H1 (cell line): ENCODE data around the gene MMP7. TPM values are rescaled to one million over a fixed set of nuclear protein-coding genes. Genes with fewer than 3 reads are reported as not detected.

Source experiments
- CTCF ChIA-PET: fragments of 300-600 bp; sonication (Branson Sonifier 250); formaldehyde crosslinking; loops from one replicate; lab custom pipeline; 2021; ENCODE audit not compliant: partially characterized antibody; lab: Charles Lee
- POLR2A ChIA-PET: fragments of 300-600 bp; sonication (Branson Sonifier 250); formaldehyde crosslinking; loops from one replicate; lab custom pipeline; 2021; ENCODE audit warnings: inconsistent platforms; ENCODE audit not compliant: partially characterized antibody; lab: Charles Lee
- DNase-seq, 2 experiments: peaks; one replicate each; pipeline versions ENCODE4 v3.0.0 to v3.0.0-alpha.2; 2010 to 2022; ENCODE audit warnings: low spot score in 2 of 2, low read depth in 1 of 2, mixed read lengths in 1 of 2
- FAIRE-seq: peaks from 2 replicates; lab custom pipeline; 2011; peaks lifted over from hg19 to GRCh38; lab: Jason Lieb, UNC
- H2AFZ ChIP-seq: 2 replicates; pipeline ENCODE4 v1.8.1; 2012; ENCODE audit warnings: low read length, inconsistent platforms
- H2AK5ac ChIP-seq: 2 replicates; pipeline ENCODE4 v1.6.1; 2013; ENCODE audit warnings: low read depth, low read length
- H2BK120ac ChIP-seq: replicated peaks from 2 replicates; pipeline ENCODE3; 2013; ENCODE audit warnings: low read depth, low read length, inconsistent platforms
- H2BK12ac ChIP-seq: 2 replicates; pipeline ENCODE4 v1.6.1; 2013; ENCODE audit warnings: low read depth, low read length
- H2BK15ac ChIP-seq: 2 replicates; pipeline ENCODE4 v1.6.1; 2013; ENCODE audit warnings: low read length
- H2BK20ac ChIP-seq: 2 replicates; pipeline ENCODE4 v1.6.1; 2013; ENCODE audit warnings: low read length
- H2BK5ac ChIP-seq: 2 replicates; pipeline ENCODE4 v1.6.1; 2013; ENCODE audit warnings: low read depth, low read length
- H3K14ac ChIP-seq: 2 replicates; pipeline ENCODE4 v1.6.1; 2013; ENCODE audit warnings: inconsistent platforms; ENCODE audit not compliant: insufficient read length
- H3K18ac ChIP-seq: 2 replicates; pipeline ENCODE4 v1.6.1; 2013; ENCODE audit warnings: low read length; ENCODE audit errors: extremely low read depth
- H3K23ac ChIP-seq: 2 replicates; pipeline ENCODE4 v1.6.1; 2013; ENCODE audit warnings: inconsistent platforms; ENCODE audit not compliant: insufficient read length
- H3K23me2 ChIP-seq: 2 replicates; pipeline ENCODE4 v1.6.1; 2013; ENCODE audit warnings: low read depth, low read length
- H3K27ac ChIP-seq: 2 replicates; pipeline ENCODE4 v1.6.1; 2011; ENCODE audit warnings: low read depth, low read length, inconsistent platforms
- H3K27me3 ChIP-seq, 4 experiments: replicated peaks in 1 of 4; 1 replicate in 1 of 4; 2 replicates in 3 of 4; pipeline versions ENCODE4 v1.6.1 to v1.8.1; 2011 to 2013; ENCODE audit warnings: low read length in 3 of 4, mild to moderate bottlenecking in 3 of 4, inconsistent platforms in 2 of 4, mixed read lengths in 2 of 4, moderate library complexity in 1 of 4; ENCODE audit not compliant: control insufficient read depth in 3 of 4, insufficient read depth in 3 of 4; ENCODE audit errors: extremely low read depth in 1 of 4
- H3K36me3 ChIP-seq, 4 experiments: 2 replicates each; pipeline versions ENCODE4 v1.6.1 to v1.8.1; 2011 to 2013; ENCODE audit warnings: mild to moderate bottlenecking in 4 of 4, low read length in 3 of 4, moderate library complexity in 2 of 4, control low read depth in 1 of 4, inconsistent platforms in 1 of 4; ENCODE audit not compliant: insufficient read depth in 4 of 4, control insufficient read depth in 2 of 4
- H3K4ac ChIP-seq: replicated peaks from 2 replicates; pipeline ENCODE3; 2013; ENCODE audit warnings: low read length, low read depth, mixed read lengths, inconsistent platforms; ENCODE audit not compliant: insufficient read length
- H3K4me1 ChIP-seq, 4 experiments: replicated peaks in 1 of 4; 1 replicate in 1 of 4; 2 replicates in 3 of 4; pipeline versions ENCODE4 v1.6.1 to v1.8.1; 2011 to 2013; ENCODE audit warnings: low read length in 3 of 4, inconsistent platforms in 2 of 4, mixed read lengths in 1 of 4; ENCODE audit not compliant: insufficient read depth in 4 of 4, control insufficient read depth in 3 of 4
- H3K4me2 ChIP-seq, 2 experiments: 2 replicates each; pipeline versions ENCODE4 v1.6.1 to v1.8.1; 2011 to 2013; ENCODE audit warnings: low read depth in 2 of 2, low read length in 2 of 2, control low read depth in 1 of 2, inconsistent platforms in 1 of 2, mild to moderate bottlenecking in 1 of 2; ENCODE audit not compliant: insufficient read depth in 1 of 2
- H3K4me3 ChIP-seq, 4 experiments: fragments of 200-600, 300-600 bp in 1 of 4; sonication (generic), shearing (Covaris generic), sonication (Bioruptor Twin) in 1 of 4; 2 replicates each; pipeline versions ENCODE4 v1.5.1 to v1.8.1; 2011 to 2016; ENCODE audit warnings: low read length in 4 of 4, low read depth in 3 of 4, control low read depth in 2 of 4, inconsistent platforms in 2 of 4, mild to moderate bottlenecking in 2 of 4, mixed read lengths in 1 of 4, moderate library complexity in 1 of 4; ENCODE audit not compliant: insufficient read depth in 2 of 4; ENCODE audit errors: extremely low read depth in 1 of 4
- H3K56ac ChIP-seq: replicated peaks from 2 replicates; pipeline ENCODE3; 2013; ENCODE audit warnings: low read depth, mild to moderate bottlenecking, mixed read lengths, low read length, inconsistent platforms; ENCODE audit not compliant: insufficient read length
- H3K79me1 ChIP-seq: 2 replicates; pipeline ENCODE4 v1.6.1; 2013; ENCODE audit warnings: low read depth, low read length, control low read depth
- H3K79me2 ChIP-seq, 2 experiments: 2 replicates each; pipeline versions ENCODE4 v1.6.1 to v1.8.1; 2012 to 2013; ENCODE audit warnings: low read length in 2 of 2, mild to moderate bottlenecking in 2 of 2, inconsistent platforms in 1 of 2; ENCODE audit not compliant: insufficient read depth in 2 of 2, control insufficient read depth in 1 of 2
- H3K9ac ChIP-seq, 4 experiments: replicated peaks in 1 of 4; 1 replicate in 1 of 4; 2 replicates in 3 of 4; pipeline versions ENCODE4 v1.6.1 to v1.8.1; 2011 to 2013; ENCODE audit warnings: low read depth in 3 of 4, low read length in 3 of 4, control low read depth in 2 of 4, mild to moderate bottlenecking in 2 of 4, moderate library complexity in 2 of 4, inconsistent platforms in 1 of 4; ENCODE audit errors: extremely low read depth in 1 of 4
- H3K9me3 ChIP-seq, 2 experiments: 2 replicates each; pipeline versions ENCODE4 v1.6.1 to v1.8.1; 2012 to 2013; ENCODE audit warnings: mild to moderate bottlenecking in 2 of 2, moderate library complexity in 2 of 2, control low read depth in 1 of 2, inconsistent platforms in 1 of 2, low read depth in 1 of 2, low read length in 1 of 2, mixed read lengths in 1 of 2; ENCODE audit not compliant: insufficient read depth in 2 of 2
- H4K20me1 ChIP-seq, 2 experiments: replicated peaks in 1 of 2; 2 replicates each; pipeline versions ENCODE3 to v1.8.1; 2011 to 2013; ENCODE audit warnings: inconsistent platforms in 2 of 2, low read length in 2 of 2, mild to moderate bottlenecking in 1 of 2; ENCODE audit not compliant: insufficient read depth in 2 of 2, control insufficient read depth in 1 of 2
- H4K5ac ChIP-seq: 2 replicates; pipeline ENCODE4 v1.6.1; 2013; ENCODE audit warnings: low read length, low read depth, mixed read lengths, inconsistent platforms; ENCODE audit not compliant: insufficient read length
- H4K8ac ChIP-seq: 2 replicates; pipeline ENCODE4 v1.8.0; 2013; ENCODE audit warnings: mild to moderate bottlenecking, moderate library complexity, low read length, inconsistent platforms; ENCODE audit not compliant: insufficient read depth; ENCODE audit errors: extremely low read depth
- H4K91ac ChIP-seq: replicated peaks from 2 replicates; pipeline ENCODE3; 2013; ENCODE audit warnings: low read length, mixed read lengths, inconsistent platforms; ENCODE audit not compliant: insufficient read length
- ASH2L ChIP-seq: fragments of 200-600, 300-600 bp; sonication (generic); IDR thresholded peaks from one replicate; pipeline ENCODE4 v1.7.1; 2017; ENCODE audit warnings: low read length
- CEBPB ChIP-seq: IDR thresholded peaks from 2 replicates; pipeline ENCODE4 v1.6.1; 2012; ENCODE audit warnings: low read depth, low read length
- JUN ChIP-seq: IDR thresholded peaks from 2 replicates; pipeline ENCODE4 v1.6.1; 2011; ENCODE audit warnings: low read depth, mild to moderate bottlenecking, improper control_type of control experiment, low read length
- RAD21 ChIP-seq, 2 experiments: IDR thresholded peaks in 1 of 2; conservative IDR thresholded peaks in 1 of 2; 2 replicates each; pipeline ENCODE4 v1.6.1; 2011; ENCODE audit warnings: low read depth in 2 of 2, low read length in 2 of 2, improper control_type of control experiment in 1 of 2, inconsistent platforms in 1 of 2, mild to moderate bottlenecking in 1 of 2, moderate library complexity in 1 of 2
- TEAD4 ChIP-seq: IDR thresholded peaks from 2 replicates; pipeline ENCODE4 v1.6.1; 2012; ENCODE audit warnings: low read depth, low read length, inconsistent platforms, mixed read lengths
- WGBS, 2 experiments: shearing (Covaris generic) in 1 of 2; methylation state at CpG; one replicate each; pipeline versions ENCODE4 v1.1.6 to v1.1.7; 2013 to 2015; ENCODE audit warnings: low lambda C conversion rate in 2 of 2, mixed read lengths in 2 of 2, inconsistent platforms in 1 of 2, low coverage in 1 of 2, missing lambda C conversion rate in 1 of 2; ENCODE audit not compliant: insufficient replicate concordance in 2 of 2, insufficient coverage in 1 of 2, insufficient read length in 1 of 2; ENCODE audit errors: extremely low coverage in 1 of 2, missing lambda C conversion rate in 1 of 2; 5-methylcytosine and 5-hydroxymethylcytosine counted together
- polyA plus RNA-seq, 7 experiments: library from polyadenylated mRNA; depleted of rRNA in 3 of 7; stranded (reverse) in 5 of 7; unstranded in 2 of 7; fragments of >200 nt in 5 of 7; fragments of 200-250 nt in 2 of 7; gene quantifications; 1 replicate in 5 of 7; 2 replicates in 1 of 7; 4 replicates in 1 of 7; pipeline versions ENCODE4 v1.2.1 to v1.2.3, GENCODE V29; 2011 to 2013; ENCODE audit warnings: missing spikeins in 2 of 7, mixed read lengths in 2 of 7
- total RNA-seq: library from RNA; stranded (reverse); fragmentation: NEBNext Ultra II Directional; extraction: Animal tissue kit (Norgen Biotek cat#: 25700); gene quantifications from 2 replicates; pipeline ENCODE4 v1.2.1, GENCODE V29; 2021
- TF ChIP-seq, protein P1 (sequence below): IDR thresholded peaks from 2 replicates; pipeline ENCODE4 v1.6.1; 2011; ENCODE audit warnings: low read length, improper control_type of control experiment
- TF ChIP-seq, protein P2 (sequence below), 3 experiments: IDR thresholded peaks; 1 replicate in 2 of 3; 2 replicates in 1 of 3; pipeline versions ENCODE4 v1.5.1 to v1.6.1; 2011; ENCODE audit warnings: low read length in 3 of 3, mild to moderate bottlenecking in 3 of 3, inconsistent platforms in 2 of 3, low read depth in 1 of 3, moderate library complexity in 1 of 3; ENCODE audit not compliant: insufficient read depth in 1 of 3; ENCODE audit errors: control extremely low read depth in 1 of 3

The MMP7 gene
- total and polyA plus RNA-seq, 2 of the 8 experiments (the other 6 are each of a cell fraction or from before 2014, with no cell fraction given): not detected

DNA sequence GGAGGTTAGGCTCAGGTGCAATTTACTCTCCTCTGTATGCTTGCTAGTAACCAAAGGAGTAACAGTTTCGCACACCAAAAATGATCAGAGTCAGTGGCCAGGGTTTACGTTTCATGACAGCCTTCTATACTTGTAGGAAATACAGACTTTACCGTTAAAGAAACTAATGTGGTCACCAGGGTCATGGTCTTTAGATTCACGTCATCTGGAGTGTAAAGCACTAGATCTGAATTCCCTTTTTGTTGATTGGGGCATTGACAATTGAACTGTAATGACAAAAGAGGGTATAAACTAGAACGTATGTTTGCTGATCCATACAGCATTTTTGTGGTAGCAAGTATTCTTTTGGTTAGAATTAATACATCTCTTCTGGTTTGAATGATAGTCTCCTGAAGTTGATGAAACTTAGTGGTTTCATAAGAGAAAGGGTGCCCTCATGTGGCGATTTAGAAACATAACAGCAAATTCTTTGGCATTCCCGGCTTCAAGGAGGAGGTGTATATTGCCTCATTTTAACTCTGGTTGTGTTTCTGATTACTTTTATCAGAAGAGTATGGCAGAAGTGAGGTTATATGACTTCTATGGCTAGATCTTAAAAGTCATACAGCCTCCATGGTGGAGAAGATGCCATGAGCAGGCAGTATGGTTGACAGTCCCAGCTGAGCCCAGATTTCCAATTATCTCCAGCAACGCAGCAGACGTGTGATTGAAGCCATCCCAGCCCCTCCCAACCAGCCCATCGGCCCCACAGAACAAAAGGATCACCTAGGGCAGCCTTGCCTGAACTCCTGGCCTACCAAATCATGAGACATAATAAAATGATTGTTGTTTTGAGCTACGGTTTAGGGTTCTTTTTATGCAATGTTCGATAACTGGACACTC, 35.1 kb downstream of the MMP7 start:
- Histone ChIP-seq H3K56ac (no peak overlapping the region), H3K79me2 (no peaks in the 10 kb centered on the region), H3K18ac (no peak overlapping the region), H3K14ac (no peak overlapping the region), H2BK5ac (no peak overlapping the region), H4K20me1 (no peaks in the 10 kb centered on the region), H3K79me1 (no peaks in the 10 kb centered on the region), H3K4me2 (peak overlapping the region; percentile 21 to 64; a peak in 3 of 4 replicates), H3K4ac (no peak overlapping the region), H3K27me3 (no peaks in the 10 kb centered on the region), H2BK20ac (no peak overlapping the region), H2BK120ac (no peak overlapping the region), H3K4me1 (peaks cover 0 to 6% (median 2%) of the 10 kb centered on the region in 4 experiments; a peak in 2 of 7 replicates), H3K9me3 (no peaks in the 10 kb centered on the region), H3K23ac (no peak overlapping the region), H4K8ac (no peak overlapping the region), H4K91ac (no peak overlapping the region), H3K36me3 (no peaks in the 10 kb centered on the region), H2AFZ (peak overlapping the region; percentile 96), H2BK15ac (no peak overlapping the region), H3K4me3 (peak overlapping the region in 1 of 4 experiments; percentile 41; a peak in 2 of 8 replicates), H2AK5ac (no peak overlapping the region), H2BK12ac (no peak overlapping the region), H3K23me2 (no peaks in the 10 kb centered on the region), H3K27ac (no peak overlapping the region), H3K9ac (no peak overlapping the region), H4K5ac (no peak overlapping the region)
- DNase-seq: peak; percentile 9 to 63
- FAIRE-seq: peak; percentile 94
- CTCF ChIA-PET: interaction anchor here (0.6 to 1.8 kb wide), 42 partner anchors 9 to 634 kb away, joined by 3 to 39 read pairs (median 4); no protein-coding TSS in a partner anchor
- TF ChIP-seq, protein P1, sequence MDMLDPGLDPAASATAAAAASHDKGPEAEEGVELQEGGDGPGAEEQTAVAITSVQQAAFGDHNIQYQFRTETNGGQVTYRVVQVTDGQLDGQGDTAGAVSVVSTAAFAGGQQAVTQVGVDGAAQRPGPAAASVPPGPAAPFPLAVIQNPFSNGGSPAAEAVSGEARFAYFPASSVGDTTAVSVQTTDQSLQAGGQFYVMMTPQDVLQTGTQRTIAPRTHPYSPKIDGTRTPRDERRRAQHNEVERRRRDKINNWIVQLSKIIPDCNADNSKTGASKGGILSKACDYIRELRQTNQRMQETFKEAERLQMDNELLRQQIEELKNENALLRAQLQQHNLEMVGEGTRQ: no peak
- TF ChIP-seq JUN: no peak
- no peak for TF ChIP-seq ASH2L
- TF ChIP-seq, protein P2, sequence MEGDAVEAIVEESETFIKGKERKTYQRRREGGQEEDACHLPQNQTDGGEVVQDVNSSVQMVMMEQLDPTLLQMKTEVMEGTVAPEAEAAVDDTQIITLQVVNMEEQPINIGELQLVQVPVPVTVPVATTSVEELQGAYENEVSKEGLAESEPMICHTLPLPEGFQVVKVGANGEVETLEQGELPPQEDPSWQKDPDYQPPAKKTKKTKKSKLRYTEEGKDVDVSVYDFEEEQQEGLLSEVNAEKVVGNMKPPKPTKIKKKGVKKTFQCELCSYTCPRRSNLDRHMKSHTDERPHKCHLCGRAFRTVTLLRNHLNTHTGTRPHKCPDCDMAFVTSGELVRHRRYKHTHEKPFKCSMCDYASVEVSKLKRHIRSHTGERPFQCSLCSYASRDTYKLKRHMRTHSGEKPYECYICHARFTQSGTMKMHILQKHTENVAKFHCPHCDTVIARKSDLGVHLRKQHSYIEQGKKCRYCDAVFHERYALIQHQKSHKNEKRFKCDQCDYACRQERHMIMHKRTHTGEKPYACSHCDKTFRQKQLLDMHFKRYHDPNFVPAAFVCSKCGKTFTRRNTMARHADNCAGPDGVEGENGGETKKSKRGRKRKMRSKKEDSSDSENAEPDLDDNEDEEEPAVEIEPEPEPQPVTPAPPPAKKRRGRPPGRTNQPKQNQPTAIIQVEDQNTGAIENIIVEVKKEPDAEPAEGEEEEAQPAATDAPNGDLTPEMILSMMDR (IDR thresholded peaks at IDR 0.05; ENCODE audit: control extremely low read depth in 1 of 3, insufficient read depth in 1 of 3, low read depth in 1 of 3, low read length in 3 of 3): peak in 2 of 3 experiments; percentile 60 to 68; a peak in 2 of 4 replicates
- TF ChIP-seq CEBPB: peak; percentile 74
- peak; percentile 76 for TF ChIP-seq TEAD4
- peak; percentile 83 to 87 for TF ChIP-seq RAD21 (IDR thresholded peaks at IDR 0.05 in 1 of 2, conservative IDR thresholded peaks at IDR 0.05 in 1 of 2; ENCODE audit: low read depth in 2 of 2, low read length in 2 of 2)
- WGBS, 2 experiments: 48% methylated on average over 12 of the region's 12 CpGs; no CpG with 5 or more reads in 1 of the 2 experiments
- POLR2A ChIA-PET: interaction anchor here (0.7 kb wide), 1 partner anchor 30 kb away, joined by 3 read pairs; no protein-coding TSS in a partner anchor
